GM10248 (cell line): Measurements from ENCODE around the gene ATG4A.

ENCODE experiments used
- CTCF ChIA-PET: fragments of 300-600 bp; sonication (Branson Sonifier 250); formaldehyde crosslinking; extraction: SDS; loops from one replicate; lab custom pipeline; 2021; ENCODE audit warnings: antibody characterized with exemption; lab: Yijun Ruan, JAX
- POLR2A ChIA-PET: fragments of 350-650 bp; sonication (Branson Sonifier 250); formaldehyde crosslinking; extraction: SDS; loops from one replicate; lab custom pipeline; 2020; ENCODE audit warnings: antibody characterized with exemption; lab: Yijun Ruan, JAX
- DNase-seq: peaks from one replicate; pipeline ENCODE4 v3.0.0; 2012; ENCODE audit errors: extremely low spot score
- CTCF ChIP-seq: IDR thresholded peaks from 2 replicates; pipeline ENCODE4 v1.5.1; 2012; ENCODE audit warnings: mild to moderate bottlenecking, low read depth; ENCODE audit errors: extremely low read depth, missing control alignments, control extremely low read depth

The ATG4A gene

DNA sequence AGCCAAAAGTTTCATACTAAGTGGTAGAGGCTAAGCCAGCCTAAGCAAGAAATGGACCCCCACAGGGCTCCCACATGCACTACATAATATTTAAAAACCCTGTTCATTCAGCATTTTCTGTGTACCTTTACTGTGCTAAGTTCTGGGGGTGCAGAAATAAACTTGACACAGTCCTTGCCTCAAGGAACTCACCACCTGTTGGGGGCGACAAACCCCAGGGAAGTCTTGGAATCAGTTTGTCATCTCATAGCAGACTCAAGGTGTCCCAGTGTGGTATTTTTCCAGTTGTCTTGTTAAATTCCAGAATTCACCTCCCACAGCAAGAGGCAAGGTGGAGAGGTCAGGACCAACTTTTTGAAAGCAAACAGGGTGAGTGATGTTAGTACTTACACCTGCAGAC lies 43.1 kb downstream of the ATG4A start:
- TF ChIP-seq CTCF: no peak
- ChIA-PET POLR2A (no interaction called here), CTCF (no interaction called here)
- no peak for DNase-seq

GRCh38 chrX:108138814-108139702 lies 47.5 kb downstream of the ATG4A start:
- ChIA-PET POLR2A (no interaction called here), CTCF (interaction anchor here (1.0 to 1.4 kb wide), 7 partner anchors 10 to 111 kb away, joined by 3 to 4 read pairs (median 3); no protein-coding TSS in a partner anchor)
- no peak for TF ChIP-seq CTCF
- no peak for DNase-seq

DNA sequence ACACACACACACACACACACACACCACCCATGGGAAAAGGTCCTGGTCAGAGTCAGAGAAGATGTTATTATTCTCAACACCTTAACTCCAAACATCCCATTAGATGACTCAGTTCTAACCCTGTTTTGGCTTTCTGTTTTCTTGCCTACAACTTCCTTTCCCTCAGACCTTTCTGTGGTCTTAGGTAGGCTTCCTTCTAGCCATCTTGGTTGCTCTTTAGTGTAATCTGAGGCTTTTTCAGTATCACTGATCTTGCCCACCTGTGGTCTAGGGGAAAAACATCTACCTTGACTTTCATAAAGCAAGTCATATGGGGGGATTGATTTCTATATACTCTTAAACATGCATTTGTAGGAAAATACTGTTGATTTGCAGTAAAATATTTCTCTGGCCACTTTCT lies 56.9 kb downstream of the ATG4A start:
- TF ChIP-seq CTCF: no peak
- CTCF ChIA-PET: no interaction called here
- DNase-seq: no peak
- POLR2A ChIA-PET: no interaction called here

- ChIA-PET CTCF (no interaction called here), POLR2A (no interaction called here)
- TF ChIP-seq CTCF: no peak
- no peak for DNase-seq
Observed at GRCh38 chrX:108156082-108156481, 64.5 kb downstream of the ATG4A start.

DNA sequence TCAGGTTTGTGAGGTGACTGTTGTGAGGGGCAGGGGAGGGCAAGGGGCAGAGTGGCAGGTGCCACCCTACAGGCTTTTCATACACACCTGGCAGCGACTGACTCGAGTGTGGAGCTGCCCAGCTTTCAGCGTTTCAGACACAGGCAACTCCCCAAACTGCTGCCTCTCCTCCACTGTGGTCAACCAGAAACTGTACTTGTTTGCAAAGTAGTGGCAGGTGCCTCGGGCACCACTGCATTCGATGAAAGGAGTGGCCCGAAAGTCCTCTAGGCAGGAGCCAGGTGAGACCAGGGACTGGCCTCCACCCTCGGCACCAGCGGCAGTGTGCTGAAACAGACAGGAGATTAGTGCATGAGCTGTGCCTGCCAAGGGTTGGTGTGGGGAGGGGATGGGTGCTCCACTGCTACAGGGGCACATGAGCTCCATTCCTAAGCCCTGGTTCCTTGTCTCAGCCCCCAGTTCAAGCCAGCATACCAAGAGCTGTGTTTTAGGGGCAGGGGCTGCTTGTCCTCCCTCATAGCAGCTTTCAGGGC lies 65.4 kb downstream of the ATG4A start:
- CTCF ChIA-PET: interaction anchor here (0.9 kb wide), 1 partner anchor 10 kb away, joined by 4 read pairs; no protein-coding TSS in a partner anchor

DNA sequence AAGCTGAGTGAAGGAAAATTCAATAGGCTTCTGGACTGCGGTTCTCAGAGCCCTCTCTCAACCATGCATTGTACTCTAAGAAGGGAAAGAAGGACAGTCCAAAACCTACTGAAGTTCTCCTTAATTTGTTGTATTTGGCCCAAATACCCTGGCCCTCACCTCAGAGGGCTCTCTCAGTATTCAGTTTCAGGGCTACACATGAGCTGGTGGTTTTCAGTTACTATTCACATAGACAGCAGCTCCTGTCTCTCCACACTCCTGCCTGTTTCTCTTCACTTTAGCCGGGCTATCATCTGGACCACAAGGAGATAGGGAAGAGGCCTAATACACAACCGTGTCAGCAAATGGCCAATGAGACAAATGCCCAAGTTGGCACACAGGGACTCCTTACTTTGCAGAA lies 66.0 kb downstream of the ATG4A start:
- no peak for TF ChIP-seq CTCF
- DNase-seq: no peak
- POLR2A ChIA-PET: no interaction called here
- CTCF ChIA-PET: interaction anchor here (0.9 kb wide), 1 partner anchor 9 kb away, joined by 4 read pairs; no protein-coding TSS in a partner anchor

More for the DNA sequence above, 65.4 kb downstream of the ATG4A start:
- POLR2A ChIA-PET: no interaction called here
- TF ChIP-seq CTCF: no peak
- no peak for DNase-seq
